ENCODE measurements around the gene PCNT. TPM values are rescaled to one million over a fixed set of nuclear protein-coding genes. Genes with fewer than 3 reads are reported as not detected.
"Not testable (repeated sequence)": the region's sequence is repeated elsewhere in the genome, so short reads cannot be mapped to it uniquely, and the experiment has no call there.

Gene PCNT
- total RNA-seq, 1 donor from 2014 or later, result 11.1 TPM

DNA sequence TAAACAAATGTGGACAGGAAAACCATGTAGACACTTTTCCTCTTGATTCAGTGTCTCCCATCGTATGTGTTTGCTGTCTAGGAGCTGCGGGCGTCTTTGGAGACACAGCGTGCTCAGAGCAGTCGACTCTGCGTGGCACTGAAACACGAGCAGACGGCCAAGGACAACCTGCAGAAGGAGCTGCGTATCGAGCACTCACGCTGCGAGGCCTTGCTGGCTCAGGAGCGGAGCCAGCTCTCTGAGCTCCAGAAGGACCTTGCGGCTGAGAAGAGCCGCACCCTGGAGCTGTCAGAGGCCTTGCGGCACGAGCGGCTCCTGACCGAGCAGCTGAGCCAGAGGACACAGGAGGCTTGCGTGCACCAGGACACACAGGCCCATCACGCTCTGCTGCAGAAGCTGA lies 107.5 kb downstream of the PCNT start:
- FAIRE-seq (no peak), DNase-seq (ENCODE audit: low read depth) (no peak)
- Histone ChIP-seq H3K36me3 (ENCODE audit: control insufficient read depth, insufficient read depth, low read length) (peaks cover 24% of the 10 kb centered on the region), H3K4me3 (ENCODE audit: low read depth, low read length) (no peak overlapping the region), H3K27me3 (ENCODE audit: control insufficient read depth, insufficient read depth, low read length) (no peaks in the 10 kb centered on the region)
- TF ChIP-seq, protein P1, sequence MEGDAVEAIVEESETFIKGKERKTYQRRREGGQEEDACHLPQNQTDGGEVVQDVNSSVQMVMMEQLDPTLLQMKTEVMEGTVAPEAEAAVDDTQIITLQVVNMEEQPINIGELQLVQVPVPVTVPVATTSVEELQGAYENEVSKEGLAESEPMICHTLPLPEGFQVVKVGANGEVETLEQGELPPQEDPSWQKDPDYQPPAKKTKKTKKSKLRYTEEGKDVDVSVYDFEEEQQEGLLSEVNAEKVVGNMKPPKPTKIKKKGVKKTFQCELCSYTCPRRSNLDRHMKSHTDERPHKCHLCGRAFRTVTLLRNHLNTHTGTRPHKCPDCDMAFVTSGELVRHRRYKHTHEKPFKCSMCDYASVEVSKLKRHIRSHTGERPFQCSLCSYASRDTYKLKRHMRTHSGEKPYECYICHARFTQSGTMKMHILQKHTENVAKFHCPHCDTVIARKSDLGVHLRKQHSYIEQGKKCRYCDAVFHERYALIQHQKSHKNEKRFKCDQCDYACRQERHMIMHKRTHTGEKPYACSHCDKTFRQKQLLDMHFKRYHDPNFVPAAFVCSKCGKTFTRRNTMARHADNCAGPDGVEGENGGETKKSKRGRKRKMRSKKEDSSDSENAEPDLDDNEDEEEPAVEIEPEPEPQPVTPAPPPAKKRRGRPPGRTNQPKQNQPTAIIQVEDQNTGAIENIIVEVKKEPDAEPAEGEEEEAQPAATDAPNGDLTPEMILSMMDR (IDR thresholded peaks at IDR 0.05; ENCODE audit: insufficient read depth, low read length, severe bottlenecking), result no peak

DNA sequence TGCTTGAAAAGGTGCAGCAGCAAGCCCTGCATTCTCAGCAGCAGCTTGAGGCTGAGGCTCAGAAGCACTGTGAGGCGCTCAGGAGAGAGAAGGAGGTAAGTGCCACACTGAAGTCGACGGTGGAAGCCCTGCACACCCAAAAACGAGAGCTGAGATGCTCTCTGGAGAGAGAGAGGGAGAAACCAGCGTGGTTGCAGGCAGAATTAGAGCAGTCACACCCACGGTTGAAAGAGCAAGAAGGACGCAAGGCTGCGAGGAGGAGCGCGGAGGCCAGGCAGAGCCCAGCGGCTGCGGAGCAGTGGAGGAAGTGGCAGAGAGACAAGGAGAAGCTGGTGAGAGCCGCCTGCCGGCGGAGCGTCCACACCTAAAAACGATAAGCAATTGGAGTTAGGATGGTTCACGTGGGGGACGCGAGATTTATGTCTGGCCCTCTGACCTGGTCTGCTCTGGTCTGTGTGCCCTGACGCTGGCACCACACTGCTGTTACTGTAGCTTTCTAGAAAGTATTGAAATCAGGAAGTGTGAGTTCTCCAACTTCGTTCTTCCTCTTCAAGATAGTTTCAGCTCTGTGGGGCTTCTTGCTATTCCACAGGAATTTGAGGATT lies 108.0 kb downstream of the PCNT start:
- TF ChIP-seq, protein P1 (IDR thresholded peaks at IDR 0.05; ENCODE audit: insufficient read depth, low read length, severe bottlenecking), result no peak
- no peaks in the 10 kb centered on the region for H3K27me3 ChIP-seq (ENCODE audit: control insufficient read depth, insufficient read depth, low read length)
- no peak overlapping the region for H3K4me3 ChIP-seq (ENCODE audit: low read depth, low read length)
- FAIRE-seq, result no peak
- DNase-seq (ENCODE audit: low read depth), result no peak
- peaks cover 24% of the 10 kb centered on the region for H3K36me3 ChIP-seq (ENCODE audit: control insufficient read depth, insufficient read depth, low read length)

DNA sequence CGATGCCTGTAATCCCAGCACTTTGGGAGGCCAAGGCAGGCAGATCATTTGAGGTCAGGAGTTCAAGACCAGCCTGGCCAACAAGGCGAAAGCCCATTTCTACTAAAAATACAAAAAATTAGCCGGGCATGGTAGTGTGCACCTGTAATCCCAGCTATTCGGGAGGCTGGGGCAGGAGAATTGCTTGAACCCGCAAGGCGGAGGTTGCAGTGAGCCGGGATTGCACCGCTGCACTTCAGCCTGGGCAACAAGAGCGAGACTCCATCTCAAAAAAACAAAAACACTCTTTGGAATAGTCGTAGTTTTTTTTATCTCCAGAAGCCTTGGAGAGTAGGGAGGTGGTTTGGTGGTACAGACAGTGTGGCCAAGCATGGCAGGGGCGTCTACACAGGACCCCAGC lies 109.2 kb downstream of the PCNT start:
- not testable (repeated sequence) for H3K27me3 ChIP-seq (ENCODE audit: control insufficient read depth, insufficient read depth, low read length); H3K4me3 ChIP-seq (ENCODE audit: low read depth, low read length); FAIRE-seq; DNase-seq (ENCODE audit: low read depth)
- H3K36me3 ChIP-seq (ENCODE audit: control insufficient read depth, insufficient read depth, low read length), result peaks cover 24% of the 10 kb centered on the region

DNA sequence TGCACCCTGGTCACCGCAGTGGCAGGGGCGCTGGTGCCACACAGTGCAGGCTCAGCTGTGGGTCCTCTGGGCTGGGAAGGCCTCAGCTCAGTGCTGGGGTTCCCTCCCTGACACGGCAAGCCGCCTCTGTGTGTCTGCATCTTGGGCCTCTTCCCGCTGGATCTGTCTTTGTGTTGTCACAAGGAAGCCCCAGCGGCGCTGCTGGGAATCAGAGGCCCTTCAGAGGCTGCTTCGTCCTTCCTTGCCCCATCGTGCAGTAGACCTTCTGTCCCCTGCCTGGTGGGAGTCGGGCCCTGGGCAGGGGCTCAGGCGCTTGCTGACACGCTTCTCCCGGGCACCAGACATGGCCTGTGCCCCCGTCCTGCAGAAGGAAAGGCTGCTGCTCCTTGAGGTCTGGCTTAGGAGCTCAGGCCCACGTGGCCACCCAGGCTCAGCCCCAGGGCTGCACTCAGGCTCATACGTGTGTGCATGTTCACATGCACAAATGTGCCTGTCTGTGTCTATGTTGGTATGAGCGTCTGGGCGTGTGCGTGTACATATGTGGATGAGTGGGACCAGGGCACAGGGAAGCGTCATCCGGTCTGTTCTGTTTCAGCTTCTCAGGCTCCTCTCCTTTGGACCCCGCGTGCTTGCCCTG lies 110.5 kb downstream of the PCNT start:
- no peaks in the 10 kb centered on the region for H3K27me3 ChIP-seq (ENCODE audit: control insufficient read depth, insufficient read depth, low read length)
- FAIRE-seq, result no peak
- H3K4me3 ChIP-seq (ENCODE audit: low read depth, low read length), result no peak overlapping the region
- no peak for DNase-seq (ENCODE audit: low read depth)
- TF ChIP-seq, protein P1 (IDR thresholded peaks at IDR 0.05; ENCODE audit: insufficient read depth, low read length, severe bottlenecking), result no peak
- H3K36me3 ChIP-seq (ENCODE audit: control insufficient read depth, insufficient read depth, low read length), result peaks cover 27% of the 10 kb centered on the region

DNA sequence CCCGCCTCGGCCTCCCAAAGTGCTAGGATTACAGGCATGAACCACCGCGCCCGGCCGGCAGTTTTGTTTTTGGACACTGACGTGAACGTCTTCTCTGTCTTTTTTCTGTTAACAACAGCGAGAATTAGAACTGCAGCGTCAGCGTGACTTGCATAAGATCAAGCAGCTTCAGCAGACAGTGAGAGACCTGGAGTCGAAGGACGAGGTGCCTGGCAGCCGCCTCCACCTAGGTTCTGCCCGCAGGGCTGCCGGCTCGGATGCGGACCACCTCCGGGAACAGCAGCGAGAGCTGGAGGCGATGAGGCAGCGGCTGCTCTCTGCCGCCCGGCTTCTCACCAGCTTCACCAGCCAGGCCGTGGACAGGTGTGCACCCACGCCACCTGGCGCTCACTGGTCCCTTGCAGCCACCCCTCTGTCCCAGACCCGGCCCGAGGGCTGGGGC lies 111.9 kb downstream of the PCNT start:
- no peak for FAIRE-seq
- TF ChIP-seq, protein P1 (IDR thresholded peaks at IDR 0.05; ENCODE audit: insufficient read depth, low read length, severe bottlenecking), result no peak
- H3K36me3 ChIP-seq (ENCODE audit: control insufficient read depth, insufficient read depth, low read length), result peaks cover 23% of the 10 kb centered on the region

DNA sequence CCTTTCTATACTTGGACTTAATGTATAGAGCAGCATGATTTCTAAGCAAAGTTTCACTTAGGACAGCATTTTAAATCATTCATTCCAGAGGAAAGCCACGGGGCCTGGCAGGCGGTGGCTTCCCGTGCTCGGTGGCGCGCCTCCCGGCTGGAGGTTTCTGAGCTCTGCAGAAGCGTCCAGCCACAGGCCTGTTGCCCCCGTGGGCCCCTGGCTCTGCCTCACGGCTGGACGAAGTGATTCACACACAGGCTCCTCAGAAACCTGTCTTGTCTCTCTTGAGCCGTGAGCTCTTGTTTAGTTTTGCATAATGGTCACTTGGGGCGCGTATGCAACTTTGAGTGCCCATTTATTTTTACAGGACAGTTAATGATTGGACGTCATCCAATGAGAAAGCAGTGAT lies 112.7 kb downstream of the PCNT start:
- H3K36me3 ChIP-seq (ENCODE audit: control insufficient read depth, insufficient read depth, low read length), result peaks cover 22% of the 10 kb centered on the region
- H3K27me3 ChIP-seq (ENCODE audit: control insufficient read depth, insufficient read depth, low read length), result no peaks in the 10 kb centered on the region
- DNase-seq (ENCODE audit: low read depth), result no peak
- no peak for FAIRE-seq
- TF ChIP-seq, protein P1 (IDR thresholded peaks at IDR 0.05; ENCODE audit: insufficient read depth, low read length, severe bottlenecking), result no peak
- H3K4me3 ChIP-seq (ENCODE audit: low read depth, low read length), result no peak overlapping the region

More for the DNA sequence above, 111.9 kb downstream of the PCNT start:
- H3K27me3 ChIP-seq (ENCODE audit: control insufficient read depth, insufficient read depth, low read length), result no peaks in the 10 kb centered on the region
- no peak for DNase-seq (ENCODE audit: low read depth)
- H3K4me3 ChIP-seq (ENCODE audit: low read depth, low read length), result no peak overlapping the region
